Cardiac muscle cell (in vitro differentiated cells and primary cell): ENCODE results near the gene NBPF14. TPM values are rescaled to one million over a fixed set of nuclear protein-coding genes. Genes with fewer than 3 reads are reported as not detected.
"Not testable (repeated sequence)": the region's sequence is repeated elsewhere in the genome, so short reads cannot be mapped to it uniquely, and the experiment has no call there.

ENCODE experiments used
- DNase-seq, 2 donors: peaks; one replicate each; pipeline versions ENCODE4 v3.0.0 to v3.0.0-alpha.2; 2010 to 2017; ENCODE audit warnings: low read depth in 1 of 2, low spot score in 1 of 2
- H3K27ac ChIP-seq: fragments of 200-600 bp; sonication (generic); 2 replicates; pipeline ENCODE4 v1.5.1; 2016
- H3K27me3 ChIP-seq: fragments of 200-600 bp; sonication (generic); 2 replicates; pipeline ENCODE4 v1.6.0; 2016; ENCODE audit warnings: control low read depth
- H3K36me3 ChIP-seq: fragments of 200-600 bp; sonication (generic); 2 replicates; pipeline ENCODE4 v1.5.1; 2016; ENCODE audit warnings: control low read depth
- H3K4me1 ChIP-seq: fragments of 200-600 bp; sonication (generic); 2 replicates; pipeline ENCODE4 v1.8.1; 2017; ENCODE audit warnings: low read depth, mild to moderate bottlenecking, mixed run types
- H3K4me3 ChIP-seq: fragments of 200-600 bp; sonication (generic); 2 replicates; pipeline ENCODE4 v1.5.1; 2016; ENCODE audit warnings: mild to moderate bottlenecking
- H3K9me3 ChIP-seq: fragments of 200-600 bp; sonication (generic); 2 replicates; pipeline ENCODE4 v1.5.1; 2017; ENCODE audit warnings: low read depth, mild to moderate bottlenecking, control low read depth
- polyA plus RNA-seq: library from polyadenylated mRNA; unstranded; fragments of >200 nt; fragmentation: Nextera tagmentation; extraction: Ambion mirVana; gene quantifications from 2 replicates; pipeline ENCODE4 v1.2.1, GENCODE V29; 2016
- total RNA-seq: library from RNA; depleted of rRNA; stranded (reverse); fragments of >200 nt; gene quantifications from 2 replicates; pipeline ENCODE4 v1.2.3, GENCODE V29; 2016

Gene NBPF14
- total and polyA plus RNA-seq, 2 experiments from 2014 or later: 12.6 to 21.9 TPM

GRCh38 chr1:148512571-148513184, 83.1 kb downstream of the NBPF14 start:
- not testable (repeated sequence) for H3K27ac ChIP-seq, H3K9me3 ChIP-seq, H3K4me1 ChIP-seq, H3K36me3 ChIP-seq, H3K27me3 ChIP-seq, H3K4me3 ChIP-seq, DNase-seq

DNA sequence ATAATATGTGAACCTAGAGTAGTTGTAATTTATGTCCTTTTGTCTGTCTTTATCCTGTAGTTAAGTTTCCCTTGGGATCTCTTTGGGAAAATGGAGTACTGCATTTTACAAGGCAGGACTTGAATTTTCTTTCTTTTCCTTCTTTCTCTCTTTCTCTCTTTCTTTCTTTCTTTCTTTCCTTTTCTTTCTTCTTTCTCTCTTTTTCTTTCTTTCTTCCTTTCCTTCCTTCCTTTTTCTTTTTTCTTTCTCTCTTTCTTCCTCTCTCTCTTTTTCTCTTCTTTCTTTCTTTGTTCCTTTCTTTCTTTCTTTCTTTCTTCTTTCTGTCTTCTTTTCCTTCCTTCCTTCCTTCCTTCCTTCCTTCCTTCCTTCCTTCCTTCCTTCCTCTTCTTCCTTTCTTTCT, 101.9 kb downstream of the NBPF14 start:
- H3K4me3 ChIP-seq, H3K27me3 ChIP-seq, H3K27ac ChIP-seq, DNase-seq, H3K4me1 ChIP-seq, H3K9me3 ChIP-seq, H3K36me3 ChIP-seq: not testable (repeated sequence)

DNA sequence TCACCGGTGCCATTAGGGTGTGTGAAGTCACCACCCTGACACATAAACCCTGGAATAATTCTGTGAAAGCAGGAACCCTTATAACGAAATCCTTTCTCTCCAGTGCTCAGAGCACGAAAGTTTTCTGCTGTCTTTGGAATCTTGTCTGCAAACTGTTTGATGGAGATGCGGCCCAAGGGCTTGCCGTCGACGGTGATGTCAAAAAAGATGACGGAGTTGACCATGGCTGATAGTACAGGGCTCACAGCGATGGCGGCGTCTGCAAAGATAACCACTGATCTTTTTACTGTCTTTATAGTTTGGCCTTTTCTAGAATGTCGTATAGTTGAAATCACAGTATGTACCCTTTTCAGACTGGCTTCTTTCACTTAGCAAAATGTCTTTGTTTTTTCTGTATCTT, 112.8 kb downstream of the NBPF14 start, which contains the start of gene PPIAL4G:
Gene PPIAL4G (minus strand): TSS at position 274 of the 400 bp plus-strand sequence. CDS start 50 bp downstream, at position 224.
- not testable (repeated sequence) for H3K4me3 ChIP-seq, H3K27me3 ChIP-seq, H3K9me3 ChIP-seq, DNase-seq, H3K27ac ChIP-seq, H3K4me1 ChIP-seq, H3K36me3 ChIP-seq

Other genes with a start within 250 kb of the NBPF14 start
- gene PPIAL4G, start 112.7 kb downstream of the NBPF14 start, total RNA-seq: not detected in 2 replicates
- not detected in 2 replicates for gene PPIAL4G, start 112.7 kb downstream of the NBPF14 start, polyA plus RNA-seq
- 72.0 and 87.9 TPM in 2 replicates for gene NUDT4B, start 152.8 kb upstream of the NBPF14 start, total RNA-seq
- gene NUDT4B, start 152.8 kb upstream of the NBPF14 start, polyA plus RNA-seq: not detected in 2 replicates
- gene PDE4DIP, start 248.4 kb upstream of the NBPF14 start, total RNA-seq: 184 and 211 TPM in 2 replicates
- gene PDE4DIP, start 248.4 kb upstream of the NBPF14 start, polyA plus RNA-seq: 285 and 306 TPM in 2 replicates